Mammary epithelial cell (primary cell): ENCODE results near the gene SCARB1.
A peak's percentile ranks its signal among the peaks of the same experiment; 100 is the strongest.

Experiments used
- CTCF ChIP-seq, 2 donors: IDR thresholded peaks in 1 of 2; conservative IDR thresholded peaks in 1 of 2; 2 replicates each; pipeline ENCODE4 v1.5.1; 2011 to 2012; ENCODE audit warnings: inconsistent platforms in 2 of 2, low read length in 2 of 2, mild to moderate bottlenecking in 2 of 2, control low read depth in 1 of 2, low read depth in 1 of 2; ENCODE audit not compliant: insufficient read depth in 1 of 2; ENCODE audit errors: extremely low read depth in 1 of 2
- EZH2 ChIP-seq: IDR thresholded peaks from 2 replicates; pipeline ENCODE4 v1.6.1; 2012; ENCODE audit warnings: low read length, inconsistent platforms, borderline replicate concordance

- TF ChIP-seq CTCF (conservative IDR thresholded peaks at IDR 0.05 in 1 of 2, IDR thresholded peaks at IDR 0.05 in 1 of 2; ENCODE audit: extremely low read depth in 1 of 2, insufficient read depth in 1 of 2, low read depth in 1 of 2, low read length in 2 of 2) (peak; percentile 97 to 100), EZH2 (no peak)
Measured at GRCh38 chr12:124906606-124907261, 43.1 kb upstream of the SCARB1 start.
